GM19397 (cell line): ENCODE results near the gene TMEM225B.
A peak's percentile ranks its signal among the peaks of the same experiment; 100 is the strongest.
"Not testable (repeated sequence)": the region's sequence is repeated elsewhere in the genome, so short reads cannot be mapped to it uniquely, and the experiment has no call there.

Experiments
- ATAC-seq: cut with Tn5 transposase; IDR thresholded peaks from one replicate; pipeline ENCODE4 v1.9.1; 2021; ENCODE audit warnings: mild to moderate bottlenecking, moderate library complexity; ENCODE audit not compliant: unreplicated experiment

TMEM225B gene

DNA sequence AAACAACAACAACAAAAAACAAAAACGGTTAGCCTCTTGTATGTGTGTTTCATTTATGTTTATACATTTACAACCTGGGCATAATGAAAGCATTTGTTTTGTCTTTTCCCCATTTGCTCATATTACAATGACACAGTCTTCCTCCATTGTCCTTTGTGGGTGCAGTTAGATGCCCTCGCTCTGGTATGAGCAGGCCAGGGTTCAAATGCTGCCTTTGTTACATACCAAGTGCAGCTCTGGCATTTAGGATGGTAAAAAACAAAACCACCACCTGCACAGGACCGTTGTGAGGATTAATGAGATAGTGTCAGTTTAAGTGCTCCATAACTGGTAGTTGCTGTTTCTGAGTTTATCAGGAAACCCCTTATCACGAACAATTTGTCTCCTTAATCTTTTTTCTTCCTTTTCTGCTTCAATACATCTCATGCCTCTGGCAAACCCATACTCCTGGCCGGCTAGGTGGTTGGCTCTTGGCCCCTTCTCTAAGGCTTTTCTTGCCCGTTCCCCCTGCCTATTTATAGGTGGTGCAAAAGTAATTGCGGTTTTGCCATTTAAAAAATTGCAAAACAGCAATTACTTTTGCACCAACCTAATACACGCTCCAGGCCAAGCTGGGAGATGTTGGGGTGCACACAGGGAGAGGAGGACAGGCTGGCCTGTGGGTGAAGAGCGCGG lies 18.6 kb upstream of the TMEM225B start:
- no peak for ATAC-seq

DNA sequence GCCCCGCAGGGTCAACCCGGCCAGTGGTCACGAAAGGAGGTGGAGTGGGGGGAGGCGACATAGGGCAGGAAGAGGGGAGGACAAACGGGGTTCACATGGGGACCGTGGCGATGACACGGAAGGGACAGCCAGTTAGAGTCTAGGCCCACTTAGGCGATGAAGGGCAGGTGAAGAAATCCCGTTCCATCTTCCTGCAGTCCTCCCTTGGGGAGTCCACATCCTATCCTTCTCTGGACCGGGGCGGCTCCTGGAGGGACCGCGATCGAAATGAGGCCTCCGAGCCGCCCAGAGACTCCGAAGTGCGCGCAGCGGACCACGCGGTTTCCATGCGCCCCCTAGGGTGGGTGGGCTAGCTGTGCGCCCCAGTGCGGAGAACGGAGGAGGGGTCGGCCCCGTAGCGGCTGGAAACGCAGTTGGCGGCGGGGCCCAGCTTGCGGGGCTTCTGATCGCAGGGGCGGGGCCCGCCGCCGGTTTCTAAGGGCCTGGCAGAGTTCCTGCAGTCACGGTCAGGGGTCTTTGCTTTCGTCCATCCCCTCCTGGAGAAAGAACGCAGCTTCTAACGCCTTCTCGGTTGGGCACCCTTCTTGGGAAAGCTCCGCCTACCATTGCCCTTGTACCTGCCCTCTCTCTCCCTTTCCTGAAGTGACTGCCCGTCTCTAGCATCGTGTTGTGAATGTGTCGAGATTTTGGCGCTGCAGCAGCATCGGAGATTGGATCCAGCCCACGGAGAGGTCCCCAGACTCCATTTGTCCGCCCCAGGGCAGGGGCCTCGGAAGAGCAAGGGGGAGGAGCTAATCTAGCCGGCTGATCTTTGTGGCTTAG lies 17.9 kb upstream of the TMEM225B start:
- ATAC-seq, result no peak

DNA sequence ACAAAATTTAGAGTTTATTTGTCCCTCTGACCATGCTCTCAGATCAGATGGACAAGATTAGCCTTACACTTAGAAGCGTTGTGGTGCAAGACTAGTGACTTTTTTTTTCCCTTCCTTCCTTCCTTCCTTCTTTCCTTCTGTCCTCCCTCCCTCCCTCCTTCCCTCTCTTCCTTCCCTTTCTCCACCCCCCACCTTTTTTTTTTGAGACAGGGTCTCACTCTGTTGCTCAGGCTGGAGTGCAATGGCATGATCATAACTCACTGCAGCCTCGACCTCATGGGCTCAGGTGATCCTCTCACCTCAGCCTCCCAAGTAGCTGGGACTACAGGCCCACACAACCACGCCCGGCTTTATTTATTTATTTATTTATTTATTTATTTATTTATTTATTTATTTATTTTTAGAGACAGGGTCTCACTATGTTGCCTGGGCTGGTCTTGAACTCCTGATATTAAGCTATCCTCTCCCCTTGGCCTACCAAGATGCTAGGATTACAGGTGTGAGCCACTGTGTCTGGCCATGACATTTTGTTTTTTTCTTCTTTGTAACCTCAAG lies 17.2 kb upstream of the TMEM225B start:
- not testable (repeated sequence) for ATAC-seq

DNA sequence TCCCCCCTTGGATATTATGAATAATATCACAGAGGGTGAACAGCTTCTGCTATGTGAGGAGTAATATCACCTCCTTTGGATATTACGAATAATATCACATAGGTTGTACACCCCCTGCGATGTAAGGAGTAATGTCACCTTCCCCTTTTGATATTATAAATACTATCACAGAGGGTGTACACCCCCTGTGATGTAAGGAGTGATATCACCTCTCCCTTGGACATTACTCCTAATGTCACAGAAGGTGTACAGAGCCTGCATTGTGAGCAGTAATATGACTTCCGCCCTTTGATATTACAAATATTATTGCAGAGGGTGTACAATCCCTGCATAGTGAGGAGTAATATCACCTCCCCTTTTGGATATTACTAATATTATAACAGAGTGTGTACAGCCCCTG lies 9.2 kb upstream of the TMEM225B start:
- no peak for ATAC-seq

DNA sequence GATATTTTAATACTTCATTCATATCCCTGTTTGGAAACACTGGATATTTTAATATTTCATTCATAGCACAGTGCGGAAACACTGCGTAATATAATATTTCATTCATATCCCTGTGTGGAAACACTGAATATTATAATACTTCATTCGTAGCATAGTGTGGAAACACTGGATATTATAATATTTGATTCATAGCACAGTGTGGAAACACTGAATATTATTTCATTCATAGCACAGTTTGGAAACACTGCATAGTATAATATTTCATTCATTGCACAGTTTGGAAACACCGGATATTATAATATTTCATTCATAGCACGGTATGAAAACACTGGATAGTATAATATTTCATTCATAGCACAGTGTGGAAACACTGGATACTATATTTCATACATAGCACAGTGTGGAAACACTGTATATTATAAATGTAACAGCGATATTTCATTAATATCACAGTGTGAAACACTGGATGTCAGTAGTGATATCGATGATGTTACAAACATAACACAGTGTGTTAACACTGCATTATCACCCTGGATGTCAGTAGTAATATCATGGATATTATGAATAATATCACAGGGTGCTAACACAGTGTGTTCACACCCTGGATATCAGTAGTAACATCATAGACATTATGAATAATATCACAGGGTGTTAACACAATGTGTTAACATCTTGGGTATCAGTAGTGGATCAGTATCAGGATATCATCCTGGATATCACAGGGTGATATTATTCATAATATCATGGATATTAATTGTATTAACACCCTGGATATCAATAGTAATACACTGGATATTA lies 2.9 kb upstream of the TMEM225B start:
- ATAC-seq, result no peak

DNA sequence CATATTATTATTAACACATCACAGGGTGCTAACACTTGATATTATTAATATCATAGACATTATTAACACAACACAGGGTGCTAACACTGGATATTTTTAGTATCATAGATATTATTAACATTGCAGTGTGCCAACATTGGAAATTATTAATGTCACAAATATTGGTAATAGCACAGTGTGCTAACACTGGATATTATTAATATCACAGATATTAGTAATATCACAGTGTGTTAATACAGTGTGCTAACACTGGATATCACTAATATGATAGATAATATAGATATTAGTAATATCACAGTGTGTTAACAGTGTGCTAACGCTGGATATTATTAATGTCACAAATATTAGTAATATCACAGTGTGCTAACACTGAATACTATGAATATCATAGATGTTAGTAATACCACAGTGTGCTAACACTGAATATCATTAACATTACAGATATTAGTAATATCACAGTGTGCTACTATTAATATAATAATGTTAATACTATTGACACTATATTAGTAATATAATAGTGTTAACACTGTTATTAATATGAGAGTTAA lies 1.6 kb upstream of the TMEM225B start:
- no peak for ATAC-seq

DNA sequence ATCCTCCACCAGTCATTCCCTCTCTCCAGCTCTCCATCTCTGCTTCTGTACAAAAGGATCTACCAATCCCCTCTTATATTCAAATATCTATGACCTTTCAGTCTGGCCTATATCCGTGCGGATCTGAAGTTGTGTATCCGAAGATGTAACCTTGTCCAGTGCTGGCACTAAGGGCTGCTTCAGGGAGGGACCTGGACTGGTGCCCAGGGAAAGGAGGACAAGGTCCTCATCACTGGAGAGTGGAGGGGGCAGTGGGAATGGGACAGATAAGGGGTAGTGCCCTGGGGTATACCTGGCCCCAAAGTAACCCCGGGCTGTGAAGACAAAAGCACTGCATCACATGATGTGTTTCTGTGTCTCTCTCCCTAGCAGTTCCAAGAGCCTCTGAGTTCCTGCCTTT lies 1.8 kb downstream of the TMEM225B start:
- no peak for ATAC-seq

DNA sequence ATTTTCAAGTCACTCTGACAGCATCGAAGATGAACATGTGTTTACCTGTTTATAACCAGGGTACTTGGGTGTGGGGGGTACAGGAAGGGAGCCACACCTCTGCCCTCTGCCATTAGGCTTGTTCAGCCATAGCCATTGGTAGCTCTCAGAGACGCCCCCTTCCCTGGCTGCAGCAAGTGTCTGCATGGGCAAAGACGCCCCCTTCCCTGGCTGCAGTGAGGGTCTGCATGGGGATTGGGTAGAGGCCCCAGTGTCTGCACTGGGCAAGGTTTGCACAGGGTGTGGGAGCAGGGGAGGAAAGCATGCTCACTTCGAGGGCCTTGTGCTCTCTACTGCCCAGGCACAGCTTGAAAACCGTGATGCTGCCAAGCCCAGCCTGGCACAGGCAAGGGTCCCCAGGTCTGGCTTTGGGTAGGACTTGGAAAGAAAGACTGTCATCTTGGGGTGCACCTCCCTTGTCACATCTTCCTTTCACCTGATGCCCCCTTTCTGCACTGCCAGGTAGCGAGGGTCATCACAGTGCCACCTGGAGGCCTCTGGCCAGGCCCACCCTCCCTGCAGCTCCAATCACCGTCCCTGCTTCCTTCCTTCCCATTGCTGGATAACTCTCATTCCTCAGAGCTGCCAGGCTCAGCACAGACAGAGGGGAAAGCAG lies 3.7 kb downstream of the TMEM225B start:
- no peak for ATAC-seq

DNA sequence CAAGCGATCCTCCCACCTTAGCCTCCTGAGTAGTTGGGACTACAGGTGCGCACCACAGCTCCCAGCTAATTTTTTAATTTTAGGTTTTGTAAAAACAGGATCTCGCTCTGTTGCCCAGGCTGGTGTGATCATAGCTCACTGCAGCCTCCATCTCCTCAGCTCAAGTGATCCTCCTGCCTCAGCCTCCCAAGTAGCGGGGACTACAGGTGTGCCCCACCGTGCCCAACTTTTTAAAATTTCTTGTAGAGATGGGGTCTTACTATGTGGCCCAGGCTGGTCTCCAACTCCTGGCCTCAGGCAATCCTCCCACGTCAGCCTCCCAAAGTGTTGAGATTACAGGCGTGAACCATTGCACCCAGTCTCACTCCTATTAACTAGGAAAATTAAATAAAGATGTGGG lies 7.5 kb downstream of the TMEM225B start:
- ATAC-seq, result no peak

DNA sequence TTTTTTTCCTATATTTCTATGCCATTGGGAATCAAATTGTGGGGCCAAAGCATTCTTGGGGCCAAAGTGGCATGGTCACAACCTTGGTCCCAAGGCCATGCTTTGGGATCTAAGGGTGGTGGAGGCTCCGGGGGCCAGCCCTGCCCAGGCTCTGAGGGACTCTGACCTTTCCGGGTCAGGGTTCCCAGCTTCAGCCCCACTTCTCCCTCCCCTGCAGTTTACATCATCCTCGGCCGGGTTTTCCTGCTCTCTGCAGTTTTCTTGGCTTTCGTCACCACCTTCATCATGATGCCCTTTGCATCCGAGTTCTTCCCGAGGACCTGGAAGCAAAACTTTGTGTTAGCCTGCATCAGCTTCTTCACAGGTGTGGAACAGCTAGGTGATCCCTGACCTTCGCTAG lies 8.5 kb downstream of the TMEM225B start:
- ATAC-seq, result no peak

DNA sequence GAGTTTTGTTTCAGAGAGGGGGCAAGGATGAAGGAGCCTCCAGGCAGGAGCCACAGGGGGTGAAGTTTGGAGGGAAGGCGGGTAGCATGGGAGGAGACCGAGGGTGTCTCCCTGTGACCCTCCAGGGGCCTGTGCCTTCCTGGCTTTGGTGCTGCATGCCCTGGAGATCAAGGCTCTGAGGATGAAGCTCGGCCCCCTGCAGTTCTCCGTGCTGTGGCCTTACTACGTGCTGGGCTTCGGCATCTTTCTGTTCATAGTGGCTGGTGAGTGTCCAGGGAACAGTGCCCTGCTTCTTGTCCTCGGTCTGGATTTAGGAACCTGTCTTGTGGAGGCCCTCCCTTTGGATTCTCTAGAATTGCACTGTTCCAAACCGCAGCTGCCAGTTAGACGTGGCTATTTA lies 9.5 kb downstream of the TMEM225B start:
- no peak for ATAC-seq

DNA sequence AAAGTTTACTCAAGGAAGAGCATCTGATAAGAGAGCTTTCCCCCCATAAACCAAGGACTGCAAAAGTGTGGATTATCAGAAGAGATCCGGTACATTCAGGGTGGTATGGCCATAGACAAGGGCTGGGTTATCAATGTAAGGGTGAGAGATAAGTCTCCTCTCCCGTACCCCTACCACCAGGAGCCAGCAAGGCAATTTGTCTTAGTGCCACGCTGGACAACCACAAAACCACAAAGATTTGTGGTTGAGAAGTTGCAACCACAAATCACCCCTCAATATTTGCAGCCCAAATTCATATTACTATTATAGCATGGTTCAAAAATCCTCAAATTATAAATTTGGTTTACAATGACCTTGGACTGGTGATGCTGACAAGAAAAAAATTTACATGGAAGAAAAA lies 16.4 kb downstream of the TMEM225B start:
- no peak for ATAC-seq

DNA sequence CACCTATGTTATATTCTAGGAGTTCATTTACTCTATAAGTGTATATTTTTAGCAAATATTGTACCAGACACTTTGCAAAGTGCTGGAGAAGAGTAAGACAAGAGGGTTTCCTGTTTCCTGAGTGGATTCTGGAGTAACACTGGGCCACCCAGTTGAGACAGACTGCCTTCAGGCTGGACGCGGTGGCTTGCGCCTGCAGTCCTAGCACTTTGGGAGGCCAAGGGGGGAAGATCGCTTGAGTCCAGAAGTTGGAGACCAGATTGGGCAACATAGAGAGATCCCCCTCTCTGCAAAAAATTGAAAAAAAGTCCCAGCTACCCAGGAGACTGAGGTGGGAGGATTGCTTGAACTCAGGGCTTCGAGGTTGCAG lies 17.9 kb downstream of the TMEM225B start:
- ATAC-seq, result no peak

DNA sequence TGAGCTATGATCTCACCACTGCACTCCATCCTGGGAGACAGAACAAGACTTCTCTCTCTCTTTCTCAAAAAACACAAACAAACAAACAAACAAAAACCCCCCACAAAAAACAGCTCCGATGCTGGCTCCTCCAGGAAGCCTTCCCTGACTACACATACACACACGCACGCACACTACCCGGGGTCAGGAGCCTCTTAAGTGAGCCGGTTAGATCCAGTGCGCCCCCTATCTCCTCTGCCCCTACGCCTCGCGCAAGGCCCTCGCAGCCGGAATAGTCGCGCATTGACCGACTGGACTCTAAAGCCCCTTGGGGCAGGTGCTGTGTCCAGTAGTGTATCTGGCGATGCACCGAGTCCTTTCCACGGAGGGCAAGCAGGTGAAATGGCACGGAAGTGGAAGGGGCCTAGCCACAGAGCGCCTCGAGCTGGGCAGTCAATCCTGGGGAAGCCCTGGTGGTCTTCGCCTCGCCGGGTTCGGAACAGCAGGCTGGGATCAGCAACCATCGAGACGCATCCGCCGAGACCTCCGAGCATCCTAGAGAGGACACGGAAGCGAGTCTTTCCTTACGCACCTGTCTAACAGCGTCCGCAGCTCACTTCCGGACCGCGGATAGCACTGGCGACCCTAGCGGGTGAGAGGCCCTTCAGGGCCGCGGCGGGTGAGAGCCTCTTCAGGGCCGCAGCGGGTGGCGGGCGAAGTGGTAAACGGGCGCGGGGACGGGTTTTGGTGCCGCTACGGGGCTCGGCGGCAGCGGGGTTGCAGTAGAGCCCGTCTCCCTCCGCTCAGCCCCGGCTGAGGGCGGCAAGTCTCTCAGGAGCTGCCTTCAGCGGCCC lies 18.5 kb downstream of the TMEM225B start, which contains the start of gene ZSCAN25:
TSS of gene ZSCAN25 (plus strand) at position 588 of the 833 bp plus-strand sequence. CDS start 2,661 bp downstream, outside the sequence.
- peak; percentile 93 for ATAC-seq

DNA sequence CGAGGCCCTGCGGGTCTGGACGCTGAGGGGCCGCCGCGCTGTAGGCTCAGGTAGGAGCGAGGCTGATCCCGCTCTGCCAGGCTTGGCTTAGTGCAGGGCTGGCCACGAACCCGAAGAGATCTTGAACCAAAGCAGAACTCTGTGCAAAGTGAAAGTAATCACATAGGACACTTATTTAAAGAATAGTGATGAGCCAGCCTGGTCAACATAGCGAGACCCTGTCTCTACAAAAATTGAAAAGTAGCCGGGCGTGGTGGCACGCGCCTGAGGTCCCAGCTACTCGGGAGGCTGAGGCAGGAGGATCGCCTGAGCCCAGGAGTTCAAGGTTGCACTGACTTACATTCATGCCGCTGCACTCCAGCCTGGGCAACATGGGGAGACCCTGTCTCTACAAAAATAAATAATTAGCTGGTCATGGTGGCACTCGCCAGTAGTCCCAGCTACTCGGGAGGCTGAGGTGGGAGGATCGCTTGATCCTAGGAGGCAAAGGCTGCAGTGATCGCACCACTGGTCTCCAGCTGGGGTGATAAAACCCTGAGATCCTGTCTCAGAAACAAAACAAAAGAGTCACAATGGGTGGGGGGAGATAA lies 19.2 kb downstream of the TMEM225B start:
- ATAC-seq, result no peak

DNA sequence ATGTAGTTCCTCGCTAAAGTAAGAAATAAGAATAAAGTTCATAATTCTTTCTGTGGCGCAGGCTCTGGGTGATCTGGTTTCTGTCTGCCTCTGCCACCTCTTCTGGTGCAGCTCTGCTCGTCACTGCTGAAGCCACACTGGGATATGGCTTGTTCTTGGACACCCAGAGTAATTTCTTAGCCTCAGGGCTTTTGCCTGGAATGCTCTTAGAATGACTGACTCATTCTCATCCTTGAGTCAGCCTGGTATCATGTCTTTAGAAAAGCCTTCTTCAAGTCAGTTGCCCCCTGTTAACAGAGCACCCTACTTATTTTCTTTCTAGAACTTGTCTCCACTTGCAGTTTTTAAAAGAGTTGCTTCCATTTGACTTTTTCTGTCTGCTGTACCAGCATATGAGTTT lies 20.7 kb downstream of the TMEM225B start:
- ATAC-seq, result no peak

DNA sequence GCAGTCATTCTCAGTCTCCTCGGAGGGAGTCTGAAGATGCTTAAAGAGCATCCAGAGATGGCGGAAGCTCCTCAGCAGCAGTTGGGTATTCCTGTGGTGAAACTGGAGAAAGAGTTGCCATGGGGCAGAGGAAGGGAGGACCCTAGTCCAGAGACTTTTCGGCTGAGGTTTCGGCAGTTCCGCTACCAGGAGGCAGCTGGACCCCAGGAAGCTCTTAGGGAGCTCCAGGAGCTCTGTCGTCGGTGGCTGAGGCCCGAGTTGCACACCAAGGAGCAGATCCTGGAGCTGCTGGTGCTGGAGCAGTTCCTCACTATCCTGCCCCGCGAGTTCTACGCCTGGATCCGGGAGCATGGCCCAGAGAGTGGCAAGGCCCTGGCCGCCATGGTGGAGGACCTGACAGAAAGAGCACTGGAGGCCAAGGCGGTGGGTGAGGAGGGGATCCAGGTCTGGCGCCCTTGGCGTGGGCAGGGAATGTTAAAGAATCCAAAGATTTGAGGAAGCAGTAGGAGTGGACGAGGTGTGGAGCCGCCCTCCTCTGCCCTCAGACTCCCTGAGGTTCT lies 21.6 kb downstream of the TMEM225B start:
- no peak for ATAC-seq

DNA sequence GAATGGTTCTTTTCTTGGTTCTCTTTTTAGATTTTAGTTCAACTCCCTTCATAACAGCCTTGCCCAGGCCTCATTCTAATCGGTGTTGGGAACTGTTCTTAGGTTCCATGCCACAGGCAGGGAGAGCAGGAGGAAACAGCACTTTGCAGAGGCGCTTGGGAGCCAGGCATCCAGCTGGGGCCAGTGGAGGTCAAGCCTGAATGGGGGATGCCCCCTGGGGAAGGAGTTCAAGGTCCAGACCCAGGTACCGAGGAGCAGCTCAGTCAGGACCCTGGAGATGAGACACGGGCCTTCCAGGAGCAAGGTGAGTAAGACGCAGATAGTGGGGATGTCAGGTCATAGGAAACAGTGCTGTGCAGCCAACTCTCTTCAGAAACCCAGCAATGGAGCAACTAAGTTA lies 23.2 kb downstream of the TMEM225B start:
- ATAC-seq, result no peak

DNA sequence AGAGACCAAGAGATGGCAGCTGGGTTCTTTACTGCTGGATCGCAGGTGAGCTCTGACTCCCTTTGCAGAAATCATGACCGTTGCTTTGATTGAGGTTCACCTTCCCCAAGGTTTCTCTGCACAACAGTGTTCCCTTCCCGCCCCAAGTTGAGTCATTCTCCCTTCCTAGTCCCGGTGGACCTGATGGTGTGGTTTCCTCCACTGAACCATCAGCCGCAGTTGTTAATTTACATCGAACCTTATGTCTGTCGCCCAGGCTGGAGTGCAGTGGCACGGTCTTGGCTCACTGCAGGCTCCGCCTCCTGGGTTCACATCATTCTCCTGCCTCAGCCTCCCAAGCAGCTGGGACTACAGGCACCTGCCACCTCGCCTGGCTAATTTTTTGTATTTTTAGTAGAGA lies 24.5 kb downstream of the TMEM225B start:
- no peak for ATAC-seq
